Measurements from ENCODE around the gene LYZ. TPM values are rescaled to one million over a fixed set of nuclear protein-coding genes. Genes with fewer than 3 reads are reported as not detected.

The LYZ gene
- total and polyA plus RNA-seq, 7 experiments from 2014 or later = 1.1 to 2,445 (median 37.7) TPM

DNA sequence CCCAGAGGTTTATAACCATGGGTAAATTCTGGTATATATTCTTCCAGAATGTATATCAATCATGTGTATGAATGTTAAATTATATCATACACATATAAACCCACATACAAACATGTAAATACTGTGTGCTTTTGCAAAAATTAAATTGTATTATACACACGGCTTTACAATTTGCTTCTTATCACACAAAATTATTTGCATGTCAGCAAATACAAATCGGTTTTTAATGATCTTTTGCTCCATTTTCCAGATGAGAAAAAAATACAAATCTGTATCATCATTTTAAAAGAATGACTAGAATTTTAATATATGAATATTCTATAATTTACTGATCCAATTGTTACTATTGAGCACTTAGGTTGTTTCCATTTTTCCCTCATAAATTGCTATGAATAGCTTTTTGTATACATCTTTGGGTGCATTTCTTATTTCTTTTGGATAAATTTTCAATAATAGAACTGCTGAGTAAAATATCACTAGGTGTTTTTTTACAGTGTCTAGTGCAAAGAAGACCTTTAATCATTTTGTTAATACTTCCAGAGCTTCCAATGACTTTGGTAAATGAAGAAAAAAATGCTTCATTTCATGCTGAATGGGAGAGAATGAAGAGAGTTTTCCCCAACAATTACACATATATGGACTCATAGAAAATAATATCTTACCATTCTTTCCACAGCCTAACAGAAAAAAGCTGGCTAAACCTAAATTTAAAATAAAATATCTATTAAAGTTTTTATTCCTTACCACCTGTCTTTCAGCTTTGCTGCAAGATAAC, 3.5 kb downstream of the LYZ start:
- H3K36me3 Mint-ChIP-seq = no peaks in the 10 kb centered on the region
- Histone ChIP-seq H3K27me3 (ENCODE audit: control insufficient read depth in 2 of 2, insufficient read depth in 2 of 2, low read length in 2 of 2) (no peaks in the 10 kb centered on the region), H3K4me1 (ENCODE audit: control insufficient read depth in 2 of 2, insufficient read depth in 2 of 2, low read length in 2 of 2) (peaks cover 0 to 3% of the 10 kb centered on the region in 2 donors), H3K9me3 (ENCODE audit: control insufficient read depth in 2 of 3, low read length in 3 of 3) (no peaks in the 10 kb centered on the region), H3K27ac (ENCODE audit: low read depth, low read length) (no peak overlapping the region), H3K36me3 (ENCODE audit: control insufficient read depth in 2 of 3, insufficient read depth in 3 of 3, low read length in 3 of 3) (no peaks in the 10 kb centered on the region), H3K4me3 (ENCODE audit: low read length) (no peak overlapping the region)
- no peak overlapping the region for H3K27ac Mint-ChIP-seq
- H3K4me3 Mint-ChIP-seq = no peak overlapping the region
- ChIA-PET CTCF (interaction anchor here (0.6 to 0.8 kb wide), 4 partner anchors 15 to 219 kb away, joined by 3 to 4 read pairs (median 3); no protein-coding TSS in a partner anchor), POLR2A (interaction anchor here (1.0 kb wide), 1 partner anchor 20 kb away, joined by 7 read pairs; no protein-coding TSS in a partner anchor)
- ATAC-seq (no peak), DNase-seq (no peak)
- peaks cover 0 to 27% (median 4%) of the 10 kb centered on the region in 5 donors for H3K27me3 Mint-ChIP-seq
- intact Hi-C loops (cut with micrococcal nuclease) = no loop called here
- H3K4me1 Mint-ChIP-seq = peaks cover 0 to 7% (median 6%) of the 10 kb centered on the region in 7 donors
- H3K9me3 Mint-ChIP-seq = no peaks in the 10 kb centered on the region

DNA sequence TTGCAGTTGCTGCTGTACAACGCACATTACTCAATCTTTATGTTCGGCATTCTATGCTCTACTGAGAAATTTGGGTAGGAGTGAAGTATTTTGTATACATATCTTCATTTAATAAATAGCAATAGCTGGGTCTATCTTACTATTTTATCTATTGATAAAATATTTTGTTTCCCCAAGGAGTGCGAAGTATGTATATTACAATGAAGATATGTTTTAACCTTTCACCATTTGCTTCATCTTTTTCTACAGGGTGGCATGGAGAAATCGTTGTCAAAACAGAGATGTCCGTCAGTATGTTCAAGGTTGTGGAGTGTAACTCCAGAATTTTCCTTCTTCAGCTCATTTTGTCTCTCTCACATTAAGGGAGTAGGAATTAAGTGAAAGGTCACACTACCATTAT, 4.7 kb downstream of the LYZ start:
- Mint-ChIP-seq H3K4me3 (no peak overlapping the region), H3K9me3 (no peaks in the 10 kb centered on the region), H3K4me1 (peaks cover 2 to 11% (median 10%) of the 10 kb centered on the region in 7 donors), H3K27ac (no peak overlapping the region), H3K27me3 (peaks cover 0 to 27% (median 4%) of the 10 kb centered on the region in 5 donors), H3K36me3 (no peaks in the 10 kb centered on the region)
- no peak overlapping the region for H3K4me3 ChIP-seq (ENCODE audit: low read length)
- CTCF ChIA-PET = interaction anchor here (0.6 kb wide), 1 partner anchor 218 kb away, joined by 4 read pairs; no protein-coding TSS in a partner anchor
- H3K9me3 ChIP-seq (ENCODE audit: control insufficient read depth in 2 of 3, low read length in 3 of 3) = no peaks in the 10 kb centered on the region
- intact Hi-C loops (cut with micrococcal nuclease) = no loop called here
- no peaks in the 10 kb centered on the region for H3K27me3 ChIP-seq (ENCODE audit: control insufficient read depth in 2 of 2, insufficient read depth in 2 of 2, low read length in 2 of 2)
- POLR2A ChIA-PET = interaction anchor here (1.0 kb wide), 1 partner anchor 21 kb away, joined by 7 read pairs; no protein-coding TSS in a partner anchor
- peaks cover 0 to 3% of the 10 kb centered on the region in 2 donors for H3K4me1 ChIP-seq (ENCODE audit: control insufficient read depth in 2 of 2, insufficient read depth in 2 of 2, low read length in 2 of 2)
- DNase-seq (no peak), ATAC-seq (no peak)
- no peaks in the 10 kb centered on the region for H3K36me3 ChIP-seq (ENCODE audit: control insufficient read depth in 2 of 3, insufficient read depth in 3 of 3, low read length in 3 of 3)
- no peak overlapping the region for H3K27ac ChIP-seq (ENCODE audit: low read depth, low read length)

DNA sequence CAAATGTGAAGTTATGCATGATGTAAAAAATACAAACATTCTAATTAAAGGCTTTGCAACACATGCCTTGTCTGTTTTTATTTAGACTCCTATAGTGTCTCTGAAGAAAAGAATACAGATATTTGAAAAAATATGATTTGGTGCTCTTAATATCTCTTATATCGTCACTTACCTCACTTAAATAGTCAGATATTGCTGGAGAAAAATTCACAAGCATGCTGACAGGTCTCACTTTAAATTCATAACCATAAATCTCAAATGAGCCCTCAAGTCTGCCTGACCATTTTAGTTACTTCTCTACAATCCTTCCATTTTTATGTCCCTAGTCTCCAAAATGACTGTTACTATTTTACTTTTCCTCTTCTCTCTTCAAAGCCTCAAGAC, 6.0 kb downstream of the LYZ start:
- POLR2A ChIA-PET = interaction anchor here (1.2 kb wide), 1 partner anchor 23 kb away, joined by 5 read pairs; no protein-coding TSS in a partner anchor
- H3K4me3 Mint-ChIP-seq = no peak overlapping the region
- intact Hi-C loops (cut with micrococcal nuclease) = no loop called here

DNA sequence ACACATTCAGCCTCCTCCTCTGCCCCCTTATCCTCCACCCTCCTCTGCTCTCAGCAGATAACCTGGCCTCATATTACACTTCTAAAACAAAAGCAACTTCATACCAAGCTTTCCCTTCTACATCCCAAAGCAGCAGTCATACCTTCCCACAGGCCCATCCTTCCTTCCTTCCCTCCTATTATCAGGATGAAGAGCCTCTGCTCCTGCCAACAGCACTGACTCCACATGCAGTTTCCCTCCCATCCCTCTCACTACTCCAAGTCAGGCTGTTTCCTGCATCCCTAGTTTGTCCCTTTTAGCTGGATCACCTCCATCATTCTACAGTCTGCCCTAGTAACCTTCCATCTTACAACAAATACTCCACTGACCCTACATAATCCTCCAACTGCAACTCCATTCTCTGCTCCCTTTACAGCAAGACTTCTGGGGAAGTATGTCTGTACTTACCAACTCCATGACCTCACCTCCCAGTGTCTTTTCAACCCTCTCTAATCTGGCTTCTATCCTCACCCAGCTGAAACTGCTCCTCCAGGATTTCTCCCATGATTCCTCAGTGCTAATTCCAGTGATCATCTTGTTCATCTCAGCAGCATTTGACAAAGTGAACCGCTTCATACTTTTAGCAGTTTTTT, 6.5 kb downstream of the LYZ start:
- no peaks in the 10 kb centered on the region for H3K27me3 ChIP-seq (ENCODE audit: control insufficient read depth in 2 of 2, insufficient read depth in 2 of 2, low read length in 2 of 2)
- Mint-ChIP-seq H3K27ac (no peak overlapping the region), H3K4me1 (peaks cover 6 to 19% (median 15%) of the 10 kb centered on the region in 7 donors), H3K9me3 (peaks cover 0 to 3% (median 0%) of the 10 kb centered on the region in 11 donors), H3K4me3 (no peak overlapping the region), H3K36me3 (no peaks in the 10 kb centered on the region), H3K27me3 (peaks cover 0 to 22% (median 4%) of the 10 kb centered on the region in 5 donors)
- no peak overlapping the region for H3K4me3 ChIP-seq (ENCODE audit: low read length)
- no peaks in the 10 kb centered on the region for H3K4me1 ChIP-seq (ENCODE audit: control insufficient read depth in 2 of 2, insufficient read depth in 2 of 2, low read length in 2 of 2)
- no peak for DNase-seq
- peaks cover 0 to 1% (median 0%) of the 10 kb centered on the region in 3 experiments for H3K36me3 ChIP-seq (ENCODE audit: control insufficient read depth in 2 of 3, insufficient read depth in 3 of 3, low read length in 3 of 3)
- no peak for ATAC-seq
- CTCF ChIA-PET = interaction anchor here (1.0 kb wide), 1 partner anchor 215 kb away, joined by 3 read pairs; no protein-coding TSS in a partner anchor
- H3K9me3 ChIP-seq (ENCODE audit: control insufficient read depth in 2 of 3, low read length in 3 of 3) = no peaks in the 10 kb centered on the region
- intact Hi-C loops (cut with micrococcal nuclease) = loop anchor here in 1 of 2 donors (5.0 kb wide), 1 partner anchor 523 kb away; no protein-coding TSS in a partner anchor
- no peak overlapping the region for H3K27ac ChIP-seq (ENCODE audit: low read depth, low read length)
- POLR2A ChIA-PET = interaction anchor here (1.2 kb wide), 1 partner anchor 24 kb away, joined by 5 read pairs; no protein-coding TSS in a partner anchor

More for the DNA sequence above, 6.0 kb downstream of the LYZ start:
- Mint-ChIP-seq H3K4me1 (peaks cover 2 to 14% (median 10%) of the 10 kb centered on the region in 7 donors), H3K27ac (no peak overlapping the region), H3K27me3 (peaks cover 0 to 22% (median 4%) of the 10 kb centered on the region in 5 donors), H3K36me3 (no peaks in the 10 kb centered on the region), H3K9me3 (no peaks in the 10 kb centered on the region)
- CTCF ChIA-PET = interaction anchor here (0.7 kb wide), 1 partner anchor 30 kb away, joined by 3 read pairs; no protein-coding TSS in a partner anchor
- H3K36me3 ChIP-seq (ENCODE audit: control insufficient read depth in 2 of 3, insufficient read depth in 3 of 3, low read length in 3 of 3) = no peaks in the 10 kb centered on the region
- no peaks in the 10 kb centered on the region for H3K27me3 ChIP-seq (ENCODE audit: control insufficient read depth in 2 of 2, insufficient read depth in 2 of 2, low read length in 2 of 2)
- no peak for DNase-seq
- H3K27ac ChIP-seq (ENCODE audit: low read depth, low read length) = no peak overlapping the region
- H3K4me3 ChIP-seq (ENCODE audit: low read length) = no peak overlapping the region
- no peaks in the 10 kb centered on the region for H3K4me1 ChIP-seq (ENCODE audit: control insufficient read depth in 2 of 2, insufficient read depth in 2 of 2, low read length in 2 of 2)
- ATAC-seq = no peak
- H3K9me3 ChIP-seq (ENCODE audit: control insufficient read depth in 2 of 3, low read length in 3 of 3) = no peaks in the 10 kb centered on the region

DNA sequence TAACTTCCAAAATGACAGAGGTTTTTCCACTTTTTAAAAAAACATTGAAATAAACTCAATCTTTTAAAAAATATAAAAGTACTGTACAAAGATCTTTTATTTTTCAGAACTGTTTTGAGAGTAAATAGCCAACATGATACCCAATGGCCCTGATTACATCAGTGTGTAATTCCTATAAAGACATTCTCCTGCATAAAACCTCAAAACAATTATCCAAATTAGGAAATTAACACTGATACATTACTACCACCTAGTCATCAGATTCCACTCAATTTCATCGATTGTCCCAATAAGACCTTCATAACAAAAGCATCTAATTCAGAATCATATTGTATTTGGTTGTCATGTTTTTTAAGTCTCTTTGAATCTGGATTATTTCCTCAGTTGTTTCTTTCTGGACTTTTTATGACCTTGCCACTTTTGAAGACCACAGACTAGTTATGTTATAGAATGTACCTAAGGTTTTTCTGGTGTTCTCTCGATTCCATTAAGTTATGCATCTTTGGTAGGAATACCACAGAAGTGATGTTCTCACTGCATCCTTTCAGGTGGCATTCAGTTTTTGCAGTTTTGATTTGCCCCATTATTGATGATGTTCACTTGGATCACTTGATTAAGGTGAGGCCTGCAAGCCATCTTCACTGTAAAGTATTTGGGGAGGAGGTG, 7.3 kb downstream of the LYZ start:
- Histone ChIP-seq H3K9me3 (ENCODE audit: control insufficient read depth in 2 of 3, low read length in 3 of 3) (no peaks in the 10 kb centered on the region), H3K36me3 (ENCODE audit: control insufficient read depth in 2 of 3, insufficient read depth in 3 of 3, low read length in 3 of 3) (peaks cover 0 to 4% (median 0%) of the 10 kb centered on the region in 3 experiments), H3K4me1 (ENCODE audit: control insufficient read depth in 2 of 2, insufficient read depth in 2 of 2, low read length in 2 of 2) (peaks cover 2 to 3% of the 10 kb centered on the region in 2 donors), H3K27me3 (ENCODE audit: control insufficient read depth in 2 of 2, insufficient read depth in 2 of 2, low read length in 2 of 2) (no peaks in the 10 kb centered on the region), H3K27ac (ENCODE audit: low read depth, low read length) (no peak overlapping the region), H3K4me3 (ENCODE audit: low read length) (no peak overlapping the region)
- no peak overlapping the region for H3K27ac Mint-ChIP-seq
- DNase-seq (no peak), ATAC-seq (no peak)
- H3K4me1 Mint-ChIP-seq = peaks cover 6 to 25% (median 20%) of the 10 kb centered on the region in 7 donors
- ChIA-PET POLR2A (no interaction called here), CTCF (interaction anchor here (1.0 to 3.8 kb wide), 3 partner anchors 214 to 284 kb away, joined by 3 to 42 read pairs (median 9); no protein-coding TSS in a partner anchor)
- peaks cover 0 to 17% (median 4%) of the 10 kb centered on the region in 5 donors for H3K27me3 Mint-ChIP-seq
- peaks cover 0 to 3% (median 0%) of the 10 kb centered on the region in 11 donors for H3K9me3 Mint-ChIP-seq
- H3K36me3 Mint-ChIP-seq = peaks cover 0 to 4% (median 0%) of the 10 kb centered on the region in 5 donors
- intact Hi-C loops (cut with micrococcal nuclease) = loop anchor here in 1 of 2 donors (5.0 kb wide), 1 partner anchor 522 kb away; no protein-coding TSS in a partner anchor
- no peak overlapping the region for H3K4me3 Mint-ChIP-seq

Measured in naive thymus-derived CD4-positive, alpha-beta T cell (primary cell).